GM19239 (cell line): Measurements from ENCODE around the gene EFR3B.

Source experiments
- DNase-seq: peaks from one replicate; pipeline ENCODE4 v3.0.0; 2011; ENCODE audit warnings: low spot score; ENCODE audit not compliant: insufficient read length
- FAIRE-seq: peaks from 2 replicates; lab custom pipeline; 2011; peaks lifted over from hg19 to GRCh38; lab: Jason Lieb, UNC

The EFR3B gene

GRCh38 chr2:25068217-25068616, 26.3 kb downstream of the EFR3B start:
- no peak for DNase-seq
- no peak for FAIRE-seq

DNA sequence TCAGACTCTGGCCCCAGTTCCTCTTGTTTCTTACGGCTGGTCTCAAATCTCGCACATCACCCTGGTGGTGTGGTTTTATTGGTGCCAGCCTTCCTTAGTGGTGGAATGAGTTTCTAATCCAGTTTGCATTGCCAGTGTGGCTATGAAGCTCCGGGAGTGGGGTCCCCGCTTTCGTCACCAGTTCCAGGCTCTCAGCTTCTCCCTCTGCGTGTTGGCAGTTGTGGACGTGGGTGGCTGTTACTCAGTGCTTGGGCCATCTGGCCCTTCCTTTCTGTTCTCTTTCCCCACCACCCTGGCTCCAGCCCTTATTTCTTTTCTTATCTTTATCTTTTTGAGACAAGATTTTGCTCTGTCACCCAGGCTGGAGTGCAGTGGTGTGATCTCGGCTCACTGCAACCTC, 30.1 kb downstream of the EFR3B start:
- FAIRE-seq (no peak), DNase-seq (no peak)

GRCh38 chr2:25072606-25073005, 30.7 kb downstream of the EFR3B start:
- DNase-seq (no peak), FAIRE-seq (no peak)

DNA sequence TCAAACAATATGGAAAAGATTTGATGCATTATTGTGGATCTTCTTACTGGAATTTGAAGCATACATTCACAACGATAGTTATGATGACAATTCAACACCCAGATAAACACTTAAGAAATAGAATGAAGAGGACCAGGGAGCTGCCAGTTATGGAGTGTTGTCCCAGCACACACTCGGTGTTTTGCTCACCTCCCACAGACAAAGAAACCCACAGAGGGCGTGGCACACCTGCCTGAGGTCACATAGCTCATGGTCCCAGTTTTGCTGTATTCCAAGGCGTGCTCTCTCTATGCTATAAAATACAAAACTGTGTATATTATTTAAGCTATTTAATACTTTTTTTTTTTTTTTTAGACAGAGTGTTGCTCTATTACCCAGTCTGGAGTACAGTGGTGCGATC, 31.1 kb downstream of the EFR3B start:
- DNase-seq (no peak), FAIRE-seq (no peak)

GRCh38 chr2:25073914-25074313, 32.0 kb downstream of the EFR3B start:
- FAIRE-seq (no peak), DNase-seq (no peak)

GRCh38 chr2:25074826-25075225, 33.0 kb downstream of the EFR3B start:
- DNase-seq (no peak), FAIRE-seq (no peak)

GRCh38 chr2:25076749-25077148, 34.9 kb downstream of the EFR3B start:
- no peak for DNase-seq

DNA sequence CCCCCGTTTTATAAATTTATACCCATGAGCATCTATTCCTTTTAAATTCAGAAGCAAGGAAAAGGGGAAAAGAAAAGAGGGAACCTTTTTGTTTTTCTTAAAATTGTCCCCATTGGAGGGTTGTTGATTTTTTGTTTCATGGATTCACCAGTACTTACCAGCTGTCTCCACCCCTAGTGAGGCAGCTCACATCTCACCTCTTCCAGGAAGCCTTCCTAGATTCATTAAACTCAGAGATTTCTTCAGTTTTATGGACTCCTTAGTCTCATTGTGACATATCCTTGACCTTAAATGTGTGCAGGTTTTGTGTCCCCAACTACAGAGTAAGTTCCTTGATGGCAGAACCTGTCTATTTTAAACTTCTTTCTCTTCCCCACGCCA, 35.9 kb downstream of the EFR3B start:
- FAIRE-seq (no peak), DNase-seq (no peak)

More at GRCh38 chr2:25076749-25077148, 34.9 kb downstream of the EFR3B start:
- FAIRE-seq = no peak

DNA sequence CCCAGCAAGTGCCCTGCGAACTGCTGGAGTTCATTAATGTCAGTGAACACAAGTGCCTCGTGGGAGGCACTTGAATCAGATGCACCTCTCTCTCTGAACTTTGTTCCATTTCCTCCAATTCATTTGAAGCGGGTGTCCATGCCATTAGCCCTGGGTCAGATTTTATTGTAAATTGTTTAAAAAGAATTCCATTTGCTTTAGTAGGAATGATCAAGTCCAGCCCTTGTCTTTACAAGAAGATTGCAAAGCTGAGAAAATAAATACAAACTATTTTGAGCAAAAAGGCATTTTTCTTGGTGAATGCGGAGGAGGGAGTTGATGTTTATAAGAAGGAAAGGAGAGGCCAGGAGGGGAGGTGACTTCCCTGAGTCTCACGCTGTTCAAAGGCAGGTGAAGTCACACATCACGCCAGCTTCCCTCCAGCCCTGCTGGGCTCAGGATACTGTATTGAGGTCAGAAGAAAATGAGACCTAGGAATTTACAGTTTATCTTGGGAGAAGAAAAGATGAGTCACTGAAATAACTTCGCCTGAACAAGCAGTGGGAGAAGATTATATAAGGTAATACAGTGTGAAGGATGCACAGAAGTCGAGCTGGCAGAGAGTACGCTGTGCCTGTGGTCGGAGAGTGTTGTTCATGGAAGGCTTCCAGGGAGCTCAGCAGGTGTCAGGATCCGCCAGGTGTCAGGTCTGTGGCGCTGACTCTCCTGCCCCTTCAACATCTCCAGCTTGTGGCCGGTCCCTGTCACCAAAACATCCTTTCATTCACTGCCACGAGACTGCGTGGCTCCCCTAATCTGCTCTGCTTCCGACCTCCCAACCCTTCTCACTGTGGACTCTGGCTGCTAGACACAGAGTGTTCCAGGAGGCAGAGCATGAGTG, 36.5 kb downstream of the EFR3B start:
- no peak for FAIRE-seq
- no peak for DNase-seq

DNA sequence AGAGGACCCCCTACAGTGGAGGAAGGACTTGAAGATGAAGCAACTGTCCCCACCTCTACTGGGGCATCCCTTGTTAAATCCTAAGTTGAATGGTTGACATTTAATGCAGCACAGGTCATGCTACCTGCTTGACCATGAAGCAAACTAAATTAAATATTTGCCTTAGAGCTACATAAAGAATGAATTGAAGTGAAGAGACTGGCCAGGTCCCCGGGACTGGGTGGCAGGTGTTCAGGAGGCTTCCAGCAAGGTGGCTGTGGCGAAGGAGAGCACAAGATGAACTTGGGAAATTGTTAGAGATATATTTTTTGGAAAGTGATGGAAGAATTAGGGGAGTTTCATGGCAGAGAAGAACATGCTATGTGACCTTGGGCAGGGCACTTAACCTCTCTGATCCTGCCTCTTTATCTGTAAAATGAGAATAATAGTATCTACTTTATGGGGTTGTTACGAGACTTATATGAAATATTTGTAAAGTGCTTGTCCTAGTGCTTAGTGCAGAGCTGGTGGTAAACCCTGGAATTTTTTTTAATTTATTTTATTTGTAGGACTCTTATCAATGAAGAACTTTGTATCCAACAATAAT, 37.3 kb downstream of the EFR3B start:
- DNase-seq (no peak), FAIRE-seq (no peak)

- no peak for DNase-seq
- FAIRE-seq = no peak
Observed at GRCh38 chr2:25081237-25081790, 39.4 kb downstream of the EFR3B start.

DNA sequence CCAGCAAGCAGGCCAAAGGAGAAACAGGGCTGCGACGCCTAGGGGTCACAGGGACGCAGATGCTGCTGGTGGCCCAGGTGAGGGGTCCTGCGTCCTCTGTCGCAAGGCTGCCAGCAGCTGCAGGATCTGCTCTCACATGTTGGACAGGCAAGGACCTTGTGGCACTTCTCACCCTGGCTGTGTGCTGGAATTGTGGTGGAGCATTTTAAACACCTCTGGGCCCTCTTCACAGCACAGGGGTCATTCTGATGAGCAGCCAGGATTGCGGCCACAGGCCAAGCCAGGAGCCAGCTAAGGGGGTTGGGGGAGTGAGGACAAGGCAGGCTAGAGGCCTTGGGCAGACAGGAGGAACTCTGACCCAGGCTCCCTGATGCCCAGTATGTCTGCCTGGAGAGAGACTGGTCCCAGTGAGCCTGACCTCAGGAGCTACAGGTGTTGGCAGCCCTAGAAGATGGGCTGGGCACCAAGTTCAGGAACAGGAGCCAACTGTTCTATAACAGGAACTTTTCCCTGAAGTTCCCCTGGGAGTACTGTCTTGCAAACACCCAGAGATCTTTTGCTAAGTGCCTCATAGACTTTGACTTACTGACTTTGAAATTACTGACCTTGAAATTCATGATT, 40.2 kb downstream of the EFR3B start:
- no peak for FAIRE-seq

DNA sequence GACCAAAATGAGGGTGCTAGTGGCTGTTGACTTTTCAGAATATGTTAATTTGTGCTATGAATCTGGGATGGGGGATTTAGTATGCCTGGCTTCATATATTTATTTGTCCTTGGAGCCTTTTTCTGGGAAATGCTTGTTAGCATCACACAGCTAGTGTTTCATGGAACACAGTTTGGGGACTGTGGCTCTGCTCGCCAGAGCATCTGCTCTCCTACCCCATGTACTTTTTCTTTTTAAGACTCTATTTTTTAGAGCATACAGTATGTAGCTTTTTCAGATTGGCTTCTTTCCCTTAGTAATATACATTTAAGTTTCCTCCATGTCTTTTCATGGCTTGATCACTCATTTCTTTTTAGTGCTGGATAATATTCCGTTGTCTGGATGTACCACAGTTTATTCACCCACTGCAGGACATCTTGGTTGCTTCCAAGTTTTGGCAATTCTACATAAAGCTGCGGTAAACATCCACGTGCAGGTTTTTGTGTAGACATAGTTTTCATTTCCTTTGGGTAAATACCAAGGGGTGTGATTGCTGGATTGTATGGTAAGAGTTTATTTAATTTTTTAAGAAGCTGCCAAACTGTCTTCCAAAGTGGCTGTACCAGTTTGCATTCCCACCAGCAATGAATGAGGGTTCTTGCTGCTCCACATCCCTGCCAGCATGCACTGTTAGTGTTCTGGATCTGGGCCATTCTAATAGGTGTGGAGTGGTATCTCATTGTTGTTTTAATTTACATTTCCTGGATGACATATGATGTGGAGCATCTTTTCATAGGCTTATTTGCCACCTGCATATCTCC, 44.1 kb downstream of the EFR3B start:
- FAIRE-seq (no peak), DNase-seq (no peak)

More for the DNA sequence above, 40.2 kb downstream of the EFR3B start:
- no peak for DNase-seq

- DNase-seq (no peak), FAIRE-seq (no peak)
Observed at GRCh38 chr2:25088817-25089516, 47.1 kb downstream of the EFR3B start.

GRCh38 chr2:25089605-25090315, 47.9 kb downstream of the EFR3B start:
- no peak for FAIRE-seq
- no peak for DNase-seq

GRCh38 chr2:25090801-25091200, 48.9 kb downstream of the EFR3B start:
- no peak for FAIRE-seq
- no peak for DNase-seq

DNA sequence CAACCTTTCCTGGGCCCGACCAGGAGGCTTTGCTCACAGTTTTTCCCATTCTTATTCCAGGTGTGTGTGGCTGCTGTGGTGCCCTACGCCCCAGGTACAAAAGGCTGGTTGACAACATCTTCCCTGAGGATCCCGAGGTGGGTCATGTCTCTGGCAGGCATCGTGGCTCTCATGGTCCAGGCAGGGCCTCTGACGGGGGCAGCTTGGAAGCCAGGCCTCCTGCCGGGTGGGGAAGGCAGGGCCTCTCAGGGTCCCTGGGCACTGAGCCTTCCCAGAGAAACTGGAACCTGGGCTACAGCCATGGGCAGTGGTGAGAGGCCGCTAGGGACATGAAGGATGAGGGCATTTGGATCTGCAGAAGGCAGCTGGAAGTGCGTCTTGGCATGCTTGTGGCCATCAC, 49.4 kb downstream of the EFR3B start:
- no peak for DNase-seq
- no peak for FAIRE-seq

DNA sequence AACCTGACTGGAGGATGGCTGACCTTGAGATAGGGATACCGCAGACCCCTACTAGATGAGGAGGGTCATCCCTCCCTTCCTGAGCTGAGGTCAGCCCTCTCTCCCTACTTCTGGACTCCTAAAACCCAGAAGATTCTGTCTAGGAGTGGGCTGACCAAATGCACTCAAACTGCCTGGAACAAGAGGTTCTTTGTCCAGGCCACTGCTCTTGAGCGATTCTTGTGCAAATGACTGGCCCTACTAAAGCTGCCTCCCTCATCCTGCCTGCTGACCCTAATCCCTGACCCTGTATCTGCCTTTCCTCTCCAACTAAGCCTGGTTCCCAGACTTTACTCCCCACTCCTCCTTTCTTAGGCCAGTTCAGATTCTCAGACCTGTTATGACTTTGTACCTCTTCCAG, 56.2 kb downstream of the EFR3B start:
- FAIRE-seq (no peak), DNase-seq (no peak)
